SKM-1 (cell line): Measurements from ENCODE around the gene CLCN5.

Source experiments
- DNase-seq: peaks from one replicate; lab custom pipeline; 2025; ENCODE audit not compliant: unreplicated experiment; lab: John Stamatoyannopoulos, UW

The CLCN5 gene

GRCh38 chrX:49922291-49923241 lies at the start of gene CLCN5:
Gene CLCN5, plus strand, starts transcription at chrX:49922596. Its CDS starts 2,703 bp downstream, at chrX:49925299.
- DNase-seq: peak; percentile 79

- no peak for DNase-seq
These were observed 45.6 kb upstream of the CLCN5 start for GRCh38 chrX:49876750-49877149.

GRCh38 chrX:49877397-49878101 lies 44.8 kb upstream of the CLCN5 start:
- DNase-seq: no peak

GRCh38 chrX:49878128-49878833 lies 44.1 kb upstream of the CLCN5 start:
- no peak for DNase-seq

GRCh38 chrX:49878834-49879655 lies 43.4 kb upstream of the CLCN5 start, which contains the start of gene USP27X:
Gene USP27X, plus strand, starts transcription at chrX:49879484. Its CDS starts 824 bp downstream, at chrX:49880308.
- peak; percentile 19 for DNase-seq

GRCh38 chrX:49879656-49880277 lies 42.6 kb upstream of the CLCN5 start:
- no peak for DNase-seq

- DNase-seq: no peak
These were observed 41.7 kb upstream of the CLCN5 start for GRCh38 chrX:49880668-49881067.

GRCh38 chrX:49884290-49884862 lies 38.0 kb upstream of the CLCN5 start:
- peak; percentile 54 for DNase-seq

GRCh38 chrX:49892542-49892941 lies 29.9 kb upstream of the CLCN5 start:
- DNase-seq: no peak

GRCh38 chrX:49896951-49897350 lies 25.4 kb upstream of the CLCN5 start:
- DNase-seq: no peak

- DNase-seq: no peak
These were observed 21.3 kb upstream of the CLCN5 start for GRCh38 chrX:49901048-49901447.

GRCh38 chrX:49910344-49910743 lies 12.1 kb upstream of the CLCN5 start:
- no peak for DNase-seq

GRCh38 chrX:49912086-49912485 lies 10.3 kb upstream of the CLCN5 start:
- DNase-seq: no peak

- no peak for DNase-seq
These were observed 9.5 kb upstream of the CLCN5 start for GRCh38 chrX:49912861-49913260.

- peak; percentile 4 for DNase-seq
These were observed 6.8 kb upstream of the CLCN5 start for GRCh38 chrX:49915361-49916222.

- no peak for DNase-seq
These were observed 2.8 kb upstream of the CLCN5 start for GRCh38 chrX:49919617-49920016.

- DNase-seq: no peak
These were observed 1.3 kb upstream of the CLCN5 start for GRCh38 chrX:49921109-49921508.

GRCh38 chrX:49925176-49925575 lies 2.8 kb downstream of the CLCN5 start:
- no peak for DNase-seq

GRCh38 chrX:49930039-49930438 lies 7.6 kb downstream of the CLCN5 start:
- no peak for DNase-seq
